HEK293 (cell line): ENCODE measurements around the gene CENPS.

Experiments used
- CTCF ChIA-PET: fragments of 350-600 bp; formaldehyde crosslinking; extraction: SDS; loops from one replicate; lab custom pipeline; 2021; ENCODE audit warnings: antibody characterized with exemption; lab: Yijun Ruan, JAX
- POLR2A ChIA-PET: fragments of 300-600 bp; formaldehyde crosslinking; extraction: SDS; loops from one replicate; lab custom pipeline; 2020; ENCODE audit warnings: antibody characterized with exemption, inconsistent platforms; lab: Yijun Ruan, JAX
- H3K27ac ChIP-seq: fragments of 200-500 bp; sonication (Bioruptor generic); 2 replicates; pipeline ENCODE4 v1.5.1; 2014; ENCODE audit warnings: low read depth, low read length, control low read depth, inconsistent platforms; ENCODE audit errors: extremely low read depth
- H3K36me3 ChIP-seq, 2 experiments: fragments of 200-500 bp in 1 of 2; sonication (Bioruptor generic) in 1 of 2; 1 replicate in 1 of 2; 2 replicates in 1 of 2; pipeline ENCODE4 v1.5.1; 2014 to 2017; ENCODE audit warnings: inconsistent platforms in 2 of 2, low read length in 2 of 2; ENCODE audit not compliant: control insufficient read depth in 2 of 2, insufficient read depth in 1 of 2
- H3K4me1 ChIP-seq: fragments of 200-500 bp; sonication (Bioruptor generic); 2 replicates; pipeline ENCODE4 v1.5.1; 2014; ENCODE audit warnings: mild to moderate bottlenecking, low read length, inconsistent platforms; ENCODE audit not compliant: control insufficient read depth, insufficient read depth
- H3K4me3 ChIP-seq: 2 replicates; pipeline ENCODE4 v1.5.1; 2011; ENCODE audit warnings: low read depth, mild to moderate bottlenecking, control low read depth, low read length, moderate library complexity
- H3K9me3 ChIP-seq: fragments of 200-500 bp; sonication (Bioruptor generic); 2 replicates; pipeline ENCODE4 v1.5.1; 2014; ENCODE audit warnings: low read depth, low read length, inconsistent platforms; ENCODE audit not compliant: control insufficient read depth, insufficient read depth
- BCL11B ChIP-seq: fragments of 450-650 bp; formaldehyde crosslinking; IDR thresholded peaks from 2 replicates; pipeline ENCODE4 v1.5.1; 2016; ENCODE audit warnings: low read depth, missing biosample characterization, missing genetic modification characterization
- FEZF1 ChIP-seq: fragments of 450-650 bp; formaldehyde crosslinking; IDR thresholded peaks from 2 replicates; pipeline ENCODE4 v1.5.1; 2016; ENCODE audit warnings: missing biosample characterization, missing genetic modification characterization
- HOXC10 ChIP-seq: sonication (generic); formaldehyde crosslinking; IDR thresholded peaks from 2 replicates; pipeline ENCODE4 v1.8.1; 2023; ENCODE audit warnings: mild to moderate bottlenecking, missing genetic modification reagents
- MEIS1 ChIP-seq: sonication (generic); formaldehyde crosslinking; IDR thresholded peaks from 2 replicates; pipeline ENCODE4 v1.8.1; 2022; ENCODE audit warnings: missing genetic modification reagents, mild to moderate bottlenecking, borderline replicate concordance
- OVOL3 ChIP-seq: fragments of 450-650 bp; formaldehyde crosslinking; IDR thresholded peaks from 2 replicates; pipeline ENCODE4 v1.5.1; 2016; ENCODE audit warnings: missing biosample characterization, missing genetic modification characterization
- TRIM28 ChIP-seq: IDR thresholded peaks from 2 replicates; pipeline ENCODE4 v1.6.1; 2011; ENCODE audit warnings: low read length, control low read depth, borderline replicate concordance
- ZFHX2 ChIP-seq: fragments of 450-650 bp; formaldehyde crosslinking; conservative IDR thresholded peaks from 2 replicates; pipeline ENCODE4 v1.5.1; 2016; ENCODE audit warnings: missing biosample characterization, missing genetic modification characterization
- ZNF146 ChIP-seq: fragments of 450-650 bp; formaldehyde crosslinking; IDR thresholded peaks from 2 replicates; pipeline ENCODE4 v1.5.1; 2016; ENCODE audit warnings: missing biosample characterization, missing genetic modification characterization
- ZNF274 ChIP-seq, 2 experiments: fragments of 200-500 bp in 1 of 2; fragments of 450-650 bp in 1 of 2; sonication (Bioruptor generic) in 1 of 2; formaldehyde crosslinking in 1 of 2; IDR thresholded peaks; 2 replicates each; pipeline versions ENCODE4 v1.5.1 to v1.6.1; 2014 to 2016; ENCODE audit warnings: borderline replicate concordance in 1 of 2, inconsistent platforms in 1 of 2, low read length in 1 of 2, missing biosample characterization in 1 of 2, missing genetic modification characterization in 1 of 2
- ZNF354C ChIP-seq: fragments of 450-650 bp; formaldehyde crosslinking; IDR thresholded peaks from 2 replicates; pipeline ENCODE4 v1.5.1; 2016; ENCODE audit warnings: missing biosample characterization, missing genetic modification characterization, low read depth, borderline replicate concordance
- ZNF521 ChIP-seq: fragments of 450-650 bp; formaldehyde crosslinking; IDR thresholded peaks from 2 replicates; pipeline ENCODE4 v1.5.1; 2017; ENCODE audit warnings: missing biosample characterization, mild to moderate bottlenecking, missing genetic modification characterization
- ZNF544 ChIP-seq: fragments of 450-650 bp; formaldehyde crosslinking; IDR thresholded peaks from 2 replicates; pipeline ENCODE4 v1.5.0; 2017; ENCODE audit warnings: missing biosample characterization, missing genetic modification characterization
- ZNF561 ChIP-seq: fragments of 450-650 bp; IDR thresholded peaks from 2 replicates; pipeline ENCODE4 v1.5.1; 2018; ENCODE audit warnings: missing biosample characterization, missing genetic modification characterization, borderline replicate concordance
- ZNF658 ChIP-seq: fragments of 450-650 bp; formaldehyde crosslinking; IDR thresholded peaks from 2 replicates; pipeline ENCODE4; 2016; ENCODE audit warnings: missing biosample characterization, missing genetic modification characterization
- ZNF660 ChIP-seq: fragments of 450-650 bp; IDR thresholded peaks from 2 replicates; pipeline ENCODE4 v1.5.1; 2018; ENCODE audit warnings: missing biosample characterization, mild to moderate bottlenecking, missing genetic modification characterization
- TF ChIP-seq, protein P1 (sequence below): fragments of 450-650 bp; formaldehyde crosslinking; conservative IDR thresholded peaks from 2 replicates; pipeline ENCODE4 v1.5.1; 2016; ENCODE audit warnings: low read depth, missing biosample characterization, missing genetic modification characterization
- TF ChIP-seq, protein P2 (sequence below): fragments of 450-650 bp; formaldehyde crosslinking; IDR thresholded peaks from 2 replicates; pipeline ENCODE4 v1.5.1; 2016; ENCODE audit warnings: missing biosample characterization, missing genetic modification characterization
- TF ChIP-seq, protein P3 (sequence below): fragments of 450-650 bp; formaldehyde crosslinking; IDR thresholded peaks from 2 replicates; pipeline ENCODE4 v1.5.1; 2016; ENCODE audit warnings: missing biosample characterization, missing genetic modification characterization
- TF ChIP-seq, protein P4 (sequence below): fragments of 450-650 bp; IDR thresholded peaks from 2 replicates; pipeline ENCODE4 v1.5.1; 2018; ENCODE audit warnings: missing biosample characterization, mild to moderate bottlenecking, missing genetic modification characterization
- TF ChIP-seq, protein P5 (sequence below): fragments of 450-650 bp; formaldehyde crosslinking; IDR thresholded peaks from 2 replicates; pipeline ENCODE4 v1.5.1; 2017; ENCODE audit warnings: missing biosample characterization, missing genetic modification characterization
- TF ChIP-seq, protein P6 (sequence below): fragments of 450-650 bp; formaldehyde crosslinking; IDR thresholded peaks from 2 replicates; pipeline ENCODE4 v1.5.1; 2016; ENCODE audit warnings: missing biosample characterization, missing genetic modification characterization
- TF ChIP-seq, protein P7 (sequence below): fragments of 450-650 bp; formaldehyde crosslinking; IDR thresholded peaks from 2 replicates; pipeline ENCODE4 v1.5.1; 2016; ENCODE audit warnings: missing biosample characterization, missing genetic modification characterization, borderline replicate concordance

Gene CENPS

DNA sequence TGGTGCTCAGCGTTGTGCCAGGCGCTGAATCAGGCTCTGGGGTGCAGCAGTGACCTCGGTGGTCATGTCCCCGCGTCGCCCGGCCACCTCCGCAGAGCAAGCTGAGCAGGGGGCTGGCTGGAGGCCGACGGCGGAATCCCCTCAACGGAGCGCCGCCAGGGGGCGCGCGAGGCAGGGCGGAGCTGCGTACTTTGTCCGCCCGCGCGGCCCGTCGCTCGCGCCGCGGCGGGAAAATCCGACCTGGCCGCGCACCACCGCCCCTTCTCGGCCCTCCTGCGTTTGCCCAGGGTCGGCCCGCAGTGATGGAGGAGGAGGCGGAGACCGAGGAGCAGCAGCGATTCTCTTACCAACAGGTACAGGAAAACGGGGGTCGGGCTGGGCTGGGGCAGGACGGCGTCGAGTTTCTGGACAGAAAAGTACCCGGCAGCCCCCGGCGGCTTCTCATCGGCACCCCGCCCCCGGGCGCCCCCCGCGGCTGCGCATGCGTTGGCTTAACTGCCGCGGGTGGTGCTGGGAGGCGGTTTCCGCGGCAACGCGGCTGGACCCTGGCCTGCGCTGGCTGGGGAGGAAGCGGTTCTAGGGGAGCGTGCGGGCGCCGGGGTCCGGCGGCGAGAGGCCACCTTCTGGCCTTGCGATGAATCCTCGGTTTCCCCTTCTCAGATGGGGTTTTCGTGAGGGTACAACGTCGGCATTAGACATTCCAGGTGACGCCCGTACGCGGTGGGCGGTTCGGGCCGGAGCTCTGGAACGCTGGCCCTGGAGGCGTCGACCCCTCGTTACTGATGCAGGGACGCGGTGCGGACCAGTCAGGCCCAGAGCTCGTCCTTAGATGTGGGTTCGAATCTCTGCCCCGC is at the start of gene CENPS:
CENPS (plus strand) TSS at position 218 of the 854 bp plus-strand sequence; CDS start at position 303, 85 bp downstream.
- Histone ChIP-seq H3K27ac (peak within 1 kb of the TSS; percentile 85), H3K4me3 (peak within 1 kb of the TSS; percentile 86), H3K9me3 (no peaks in the 10 kb centered on the region), H3K4me1 (no peaks in the 10 kb centered on the region), H3K36me3 (peaks cover 0 to 27% of the 10 kb centered on the region in 2 experiments; a peak in 1 of 3 replicates)
- CTCF ChIA-PET = interaction anchor here (0.6 to 9.3 kb wide), 25 partner anchors 12 to 1792 kb away, joined by 3 to 148 read pairs (median 3); partner anchors contain the start of gene PGD
- POLR2A ChIA-PET = interaction anchor here (0.5 to 2.8 kb wide), 7 partner anchors 11 to 1981 kb away, joined by 3 to 10 read pairs (median 5); partner anchors contain the start of gene PGD
- TF ChIP-seq ZNF658 (tag by site-specific recombination) = no peak
- TF ChIP-seq, protein P1, sequence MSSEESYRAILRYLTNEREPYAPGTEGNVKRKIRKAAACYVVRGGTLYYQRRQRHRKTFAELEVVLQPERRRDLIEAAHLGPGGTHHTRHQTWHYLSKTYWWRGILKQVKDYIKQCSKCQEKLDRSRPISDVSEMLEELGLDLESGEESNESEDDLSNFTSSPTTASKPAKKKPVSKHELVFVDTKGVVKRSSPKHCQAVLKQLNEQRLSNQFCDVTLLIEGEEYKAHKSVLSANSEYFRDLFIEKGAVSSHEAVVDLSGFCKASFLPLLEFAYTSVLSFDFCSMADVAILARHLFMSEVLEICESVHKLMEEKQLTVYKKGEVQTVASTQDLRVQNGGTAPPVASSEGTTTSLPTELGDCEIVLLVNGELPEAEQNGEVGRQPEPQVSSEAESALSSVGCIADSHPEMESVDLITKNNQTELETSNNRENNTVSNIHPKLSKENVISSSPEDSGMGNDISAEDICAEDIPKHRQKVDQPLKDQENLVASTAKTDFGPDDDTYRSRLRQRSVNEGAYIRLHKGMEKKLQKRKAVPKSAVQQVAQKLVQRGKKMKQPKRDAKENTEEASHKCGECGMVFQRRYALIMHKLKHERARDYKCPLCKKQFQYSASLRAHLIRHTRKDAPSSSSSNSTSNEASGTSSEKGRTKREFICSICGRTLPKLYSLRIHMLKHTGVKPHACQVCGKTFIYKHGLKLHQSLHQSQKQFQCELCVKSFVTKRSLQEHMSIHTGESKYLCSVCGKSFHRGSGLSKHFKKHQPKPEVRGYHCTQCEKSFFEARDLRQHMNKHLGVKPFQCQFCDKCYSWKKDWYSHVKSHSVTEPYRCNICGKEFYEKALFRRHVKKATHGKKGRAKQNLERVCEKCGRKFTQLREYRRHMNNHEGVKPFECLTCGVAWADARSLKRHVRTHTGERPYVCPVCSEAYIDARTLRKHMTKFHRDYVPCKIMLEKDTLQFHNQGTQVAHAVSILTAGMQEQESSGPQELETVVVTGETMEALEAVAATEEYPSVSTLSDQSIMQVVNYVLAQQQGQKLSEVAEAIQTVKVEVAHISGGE (tag by site-specific recombination) = peak; percentile 34; the same call in 1 of the 2 replicates
- TF ChIP-seq, protein P2, sequence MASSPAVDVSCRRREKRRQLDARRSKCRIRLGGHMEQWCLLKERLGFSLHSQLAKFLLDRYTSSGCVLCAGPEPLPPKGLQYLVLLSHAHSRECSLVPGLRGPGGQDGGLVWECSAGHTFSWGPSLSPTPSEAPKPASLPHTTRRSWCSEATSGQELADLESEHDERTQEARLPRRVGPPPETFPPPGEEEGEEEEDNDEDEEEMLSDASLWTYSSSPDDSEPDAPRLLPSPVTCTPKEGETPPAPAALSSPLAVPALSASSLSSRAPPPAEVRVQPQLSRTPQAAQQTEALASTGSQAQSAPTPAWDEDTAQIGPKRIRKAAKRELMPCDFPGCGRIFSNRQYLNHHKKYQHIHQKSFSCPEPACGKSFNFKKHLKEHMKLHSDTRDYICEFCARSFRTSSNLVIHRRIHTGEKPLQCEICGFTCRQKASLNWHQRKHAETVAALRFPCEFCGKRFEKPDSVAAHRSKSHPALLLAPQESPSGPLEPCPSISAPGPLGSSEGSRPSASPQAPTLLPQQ (tag by site-specific recombination) = peak; percentile 91
- TF ChIP-seq ZNF274 (IDR thresholded peaks at IDR 0.05; ENCODE audit: low read length) = no peak
- no peak for TF ChIP-seq ZNF274 (tag by site-specific recombination; IDR thresholded peaks at IDR 0.05; ENCODE audit: borderline replicate concordance)
- TF ChIP-seq, protein P3, sequence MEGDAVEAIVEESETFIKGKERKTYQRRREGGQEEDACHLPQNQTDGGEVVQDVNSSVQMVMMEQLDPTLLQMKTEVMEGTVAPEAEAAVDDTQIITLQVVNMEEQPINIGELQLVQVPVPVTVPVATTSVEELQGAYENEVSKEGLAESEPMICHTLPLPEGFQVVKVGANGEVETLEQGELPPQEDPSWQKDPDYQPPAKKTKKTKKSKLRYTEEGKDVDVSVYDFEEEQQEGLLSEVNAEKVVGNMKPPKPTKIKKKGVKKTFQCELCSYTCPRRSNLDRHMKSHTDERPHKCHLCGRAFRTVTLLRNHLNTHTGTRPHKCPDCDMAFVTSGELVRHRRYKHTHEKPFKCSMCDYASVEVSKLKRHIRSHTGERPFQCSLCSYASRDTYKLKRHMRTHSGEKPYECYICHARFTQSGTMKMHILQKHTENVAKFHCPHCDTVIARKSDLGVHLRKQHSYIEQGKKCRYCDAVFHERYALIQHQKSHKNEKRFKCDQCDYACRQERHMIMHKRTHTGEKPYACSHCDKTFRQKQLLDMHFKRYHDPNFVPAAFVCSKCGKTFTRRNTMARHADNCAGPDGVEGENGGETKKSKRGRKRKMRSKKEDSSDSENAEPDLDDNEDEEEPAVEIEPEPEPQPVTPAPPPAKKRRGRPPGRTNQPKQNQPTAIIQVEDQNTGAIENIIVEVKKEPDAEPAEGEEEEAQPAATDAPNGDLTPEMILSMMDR (tag by site-specific recombination) = peak; percentile 98
- no peak for TF ChIP-seq FEZF1 (tag by site-specific recombination)
- TF ChIP-seq ZNF146 (tag by site-specific recombination) = peak; percentile 54
- TF ChIP-seq, protein P4, sequence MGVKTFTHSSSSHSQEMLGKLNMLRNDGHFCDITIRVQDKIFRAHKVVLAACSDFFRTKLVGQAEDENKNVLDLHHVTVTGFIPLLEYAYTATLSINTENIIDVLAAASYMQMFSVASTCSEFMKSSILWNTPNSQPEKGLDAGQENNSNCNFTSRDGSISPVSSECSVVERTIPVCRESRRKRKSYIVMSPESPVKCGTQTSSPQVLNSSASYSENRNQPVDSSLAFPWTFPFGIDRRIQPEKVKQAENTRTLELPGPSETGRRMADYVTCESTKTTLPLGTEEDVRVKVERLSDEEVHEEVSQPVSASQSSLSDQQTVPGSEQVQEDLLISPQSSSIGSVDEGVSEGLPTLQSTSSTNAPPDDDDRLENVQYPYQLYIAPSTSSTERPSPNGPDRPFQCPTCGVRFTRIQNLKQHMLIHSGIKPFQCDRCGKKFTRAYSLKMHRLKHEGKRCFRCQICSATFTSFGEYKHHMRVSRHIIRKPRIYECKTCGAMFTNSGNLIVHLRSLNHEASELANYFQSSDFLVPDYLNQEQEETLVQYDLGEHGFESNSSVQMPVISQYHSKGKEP (tag by site-specific recombination) = peak; percentile 14; the same call in 1 of the 2 replicates
- TF ChIP-seq, protein P5, sequence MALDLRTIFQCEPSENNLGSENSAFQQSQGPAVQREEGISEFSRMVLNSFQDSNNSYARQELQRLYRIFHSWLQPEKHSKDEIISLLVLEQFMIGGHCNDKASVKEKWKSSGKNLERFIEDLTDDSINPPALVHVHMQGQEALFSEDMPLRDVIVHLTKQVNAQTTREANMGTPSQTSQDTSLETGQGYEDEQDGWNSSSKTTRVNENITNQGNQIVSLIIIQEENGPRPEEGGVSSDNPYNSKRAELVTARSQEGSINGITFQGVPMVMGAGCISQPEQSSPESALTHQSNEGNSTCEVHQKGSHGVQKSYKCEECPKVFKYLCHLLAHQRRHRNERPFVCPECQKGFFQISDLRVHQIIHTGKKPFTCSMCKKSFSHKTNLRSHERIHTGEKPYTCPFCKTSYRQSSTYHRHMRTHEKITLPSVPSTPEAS (tag by site-specific recombination) = no peak
- TF ChIP-seq, protein P6, sequence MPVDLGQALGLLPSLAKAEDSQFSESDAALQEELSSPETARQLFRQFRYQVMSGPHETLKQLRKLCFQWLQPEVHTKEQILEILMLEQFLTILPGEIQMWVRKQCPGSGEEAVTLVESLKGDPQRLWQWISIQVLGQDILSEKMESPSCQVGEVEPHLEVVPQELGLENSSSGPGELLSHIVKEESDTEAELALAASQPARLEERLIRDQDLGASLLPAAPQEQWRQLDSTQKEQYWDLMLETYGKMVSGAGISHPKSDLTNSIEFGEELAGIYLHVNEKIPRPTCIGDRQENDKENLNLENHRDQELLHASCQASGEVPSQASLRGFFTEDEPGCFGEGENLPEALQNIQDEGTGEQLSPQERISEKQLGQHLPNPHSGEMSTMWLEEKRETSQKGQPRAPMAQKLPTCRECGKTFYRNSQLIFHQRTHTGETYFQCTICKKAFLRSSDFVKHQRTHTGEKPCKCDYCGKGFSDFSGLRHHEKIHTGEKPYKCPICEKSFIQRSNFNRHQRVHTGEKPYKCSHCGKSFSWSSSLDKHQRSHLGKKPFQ = 0 out of 2 replicates have a peak, but pooled peaks have one; percentile 17
- TF ChIP-seq MEIS1 = no peak
- TF ChIP-seq ZNF660 = peak; percentile 93
- no peak for TF ChIP-seq HOXC10
- no peak for TF ChIP-seq ZNF354C (tag by site-specific recombination)
- no peak for TF ChIP-seq ZNF544 (tag by site-specific recombination)
- TF ChIP-seq TRIM28 = 0 out of 2 replicates have a peak, but pooled peaks have one; percentile 31
- TF ChIP-seq ZFHX2 = peak; percentile 87
- TF ChIP-seq ZNF561 (tag by site-specific recombination) = peak; percentile 94
- TF ChIP-seq OVOL3 = 0 out of 2 replicates have a peak, but pooled peaks have one; percentile 37
- no peak for TF ChIP-seq ZNF521
- TF ChIP-seq, protein P7, sequence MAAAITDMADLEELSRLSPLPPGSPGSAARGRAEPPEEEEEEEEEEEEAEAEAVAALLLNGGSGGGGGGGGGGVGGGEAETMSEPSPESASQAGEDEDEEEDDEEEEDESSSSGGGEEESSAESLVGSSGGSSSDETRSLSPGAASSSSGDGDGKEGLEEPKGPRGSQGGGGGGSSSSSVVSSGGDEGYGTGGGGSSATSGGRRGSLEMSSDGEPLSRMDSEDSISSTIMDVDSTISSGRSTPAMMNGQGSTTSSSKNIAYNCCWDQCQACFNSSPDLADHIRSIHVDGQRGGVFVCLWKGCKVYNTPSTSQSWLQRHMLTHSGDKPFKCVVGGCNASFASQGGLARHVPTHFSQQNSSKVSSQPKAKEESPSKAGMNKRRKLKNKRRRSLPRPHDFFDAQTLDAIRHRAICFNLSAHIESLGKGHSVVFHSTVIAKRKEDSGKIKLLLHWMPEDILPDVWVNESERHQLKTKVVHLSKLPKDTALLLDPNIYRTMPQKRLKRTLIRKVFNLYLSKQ = no peak
- TF ChIP-seq BCL11B (tag by site-specific recombination) = peak; percentile 90
